BE2C (cell line): ENCODE measurements around the gene RSAD2.

Experiments
- DNase-seq: peaks from one replicate; pipeline ENCODE4 v3.0.0-alpha.2; 2020
- H3K27me3 ChIP-seq: fragments of 250-450 bp; sonication (Bioruptor Pico); 2 replicates; pipeline ENCODE4 v1.5.1; 2020; ENCODE audit warnings: mild to moderate bottlenecking
- H3K36me3 ChIP-seq: fragments of 250-450 bp; sonication (Bioruptor Pico); 2 replicates; pipeline ENCODE4 v1.5.1; 2020; ENCODE audit warnings: mild to moderate bottlenecking
- H3K4me1 ChIP-seq: fragments of 250-450 bp; sonication (Bioruptor Pico); 2 replicates; pipeline ENCODE4 v1.5.1; 2020
- H3K4me3 ChIP-seq: 2 replicates; pipeline ENCODE4 v1.5.1; 2011; ENCODE audit warnings: low read depth, low read length
- H3K9me3 ChIP-seq: fragments of 250-450 bp; sonication (Bioruptor Pico); 2 replicates; pipeline ENCODE4 v1.5.1; 2020
- CTCF ChIP-seq: IDR thresholded peaks from 2 replicates; pipeline ENCODE4 v1.5.1; 2012; ENCODE audit warnings: mild to moderate bottlenecking, low read depth, low read length

The RSAD2 gene

GRCh38 chr2:6917761-6918421, 40.3 kb downstream of the RSAD2 start:
- H3K4me1 ChIP-seq = peaks cover 31% of the 10 kb centered on the region
- TF ChIP-seq CTCF = no peak
- H3K36me3 ChIP-seq = no peaks in the 10 kb centered on the region; the same call in none of the 2 replicates
- peak; percentile 57 for DNase-seq
- no peaks in the 10 kb centered on the region for H3K27me3 ChIP-seq
- H3K4me3 ChIP-seq = peak overlapping the region; percentile 74
- no peaks in the 10 kb centered on the region for H3K9me3 ChIP-seq

GRCh38 chr2:6919901-6920742, 42.5 kb downstream of the RSAD2 start:
- H3K4me1 ChIP-seq = peaks cover 41% of the 10 kb centered on the region
- no peak for TF ChIP-seq CTCF
- H3K9me3 ChIP-seq = no peaks in the 10 kb centered on the region
- DNase-seq = no peak
- H3K36me3 ChIP-seq = peaks cover 4% of the 10 kb centered on the region
- H3K27me3 ChIP-seq = no peaks in the 10 kb centered on the region
- no peak overlapping the region for H3K4me3 ChIP-seq

- no peak overlapping the region for H3K4me3 ChIP-seq
- H3K4me1 ChIP-seq = peaks cover 44% of the 10 kb centered on the region
- H3K27me3 ChIP-seq = no peaks in the 10 kb centered on the region
- no peak for DNase-seq
- no peak for TF ChIP-seq CTCF
- H3K9me3 ChIP-seq = no peaks in the 10 kb centered on the region
- H3K36me3 ChIP-seq = peaks cover 7% of the 10 kb centered on the region
These were observed 43.1 kb downstream of the RSAD2 start for GRCh38 chr2:6920743-6921064.

GRCh38 chr2:6921321-6921922, 43.8 kb downstream of the RSAD2 start:
- no peak overlapping the region for H3K4me3 ChIP-seq
- H3K9me3 ChIP-seq = no peaks in the 10 kb centered on the region
- no peak for DNase-seq
- peaks cover 51% of the 10 kb centered on the region for H3K4me1 ChIP-seq
- peaks cover 9% of the 10 kb centered on the region for H3K36me3 ChIP-seq
- TF ChIP-seq CTCF = no peak
- H3K27me3 ChIP-seq = no peaks in the 10 kb centered on the region

- peaks cover 9% of the 10 kb centered on the region for H3K36me3 ChIP-seq
- peak; percentile 33 for DNase-seq
- H3K9me3 ChIP-seq = no peaks in the 10 kb centered on the region
- no peak overlapping the region for H3K4me3 ChIP-seq
- no peaks in the 10 kb centered on the region for H3K27me3 ChIP-seq
- TF ChIP-seq CTCF = peak; percentile 50
- H3K4me1 ChIP-seq = peaks cover 55% of the 10 kb centered on the region
These were observed 44.7 kb downstream of the RSAD2 start for GRCh38 chr2:6922201-6922656.
